ENCODE measurements around the gene TMED10. TPM values are rescaled to one million over a fixed set of nuclear protein-coding genes. Genes with fewer than 3 reads are reported as not detected.
A peak's percentile ranks its signal among the peaks of the same experiment; 100 is the strongest.
"Not testable (repeated sequence)": the region's sequence is repeated elsewhere in the genome, so short reads cannot be mapped to it uniquely, and the experiment has no call there.

TMED10 gene
- total RNA-seq, 1 donor from 2014 or later: 179 TPM

- DNase-seq (ENCODE audit: low spot score): no peak
Observed at GRCh38 chr14:75127903-75128595, 48.4 kb downstream of the TMED10 start.

DNA sequence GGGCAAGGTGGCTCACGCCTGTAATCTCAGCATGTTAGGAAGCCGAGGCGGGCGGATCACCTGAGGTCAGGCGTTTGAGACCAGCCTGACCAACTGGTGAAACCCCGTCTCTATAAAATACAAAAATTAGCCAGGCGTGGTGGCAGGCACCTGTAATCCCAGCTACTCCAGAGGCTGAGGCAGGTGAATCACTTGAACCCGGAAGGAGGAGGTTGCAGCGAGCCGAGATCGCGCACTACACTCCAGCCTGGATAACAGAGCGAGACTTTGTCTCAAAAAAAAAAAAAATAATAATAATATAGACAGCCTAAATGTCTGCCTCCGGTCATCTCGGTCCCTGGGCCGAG lies 49.0 kb downstream of the TMED10 start:
- not testable (repeated sequence) for DNase-seq (ENCODE audit: low spot score)

- DNase-seq (ENCODE audit: low spot score): peak; percentile 94
Observed at GRCh38 chr14:75126679-75127473, 49.5 kb downstream of the TMED10 start, which contains the start of gene NEK9. NEK9 (minus strand) TSS chr14:75127048; CDS start chr14:75126921, 127 bp downstream.

GRCh38 chr14:75126121-75126544 lies 50.3 kb downstream of the TMED10 start:
- no peak for DNase-seq (ENCODE audit: low spot score)

DNA sequence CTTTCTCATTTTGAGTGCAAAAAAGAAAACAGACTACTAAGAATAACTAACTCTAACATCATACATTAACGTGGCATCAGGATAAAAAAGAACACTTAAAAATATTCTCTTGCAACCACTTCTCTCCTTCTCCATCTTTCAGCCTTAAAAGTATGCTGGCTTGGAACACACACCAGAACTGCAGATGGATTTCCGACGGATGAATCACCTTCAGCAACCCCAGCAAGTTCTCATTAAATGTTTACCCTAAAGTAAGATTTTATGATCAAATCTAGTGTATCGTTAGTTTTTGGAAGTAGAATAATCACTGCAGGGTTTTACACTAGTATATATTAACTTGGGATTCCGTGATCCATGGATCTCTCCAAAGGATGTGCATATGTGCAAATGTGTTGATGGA lies 50.8 kb downstream of the TMED10 start:
- peak; percentile 59 for DNase-seq (ENCODE audit: low spot score)

GRCh38 chr14:75123991-75124390 lies 52.4 kb downstream of the TMED10 start:
- DNase-seq (ENCODE audit: low spot score): no peak

DNA sequence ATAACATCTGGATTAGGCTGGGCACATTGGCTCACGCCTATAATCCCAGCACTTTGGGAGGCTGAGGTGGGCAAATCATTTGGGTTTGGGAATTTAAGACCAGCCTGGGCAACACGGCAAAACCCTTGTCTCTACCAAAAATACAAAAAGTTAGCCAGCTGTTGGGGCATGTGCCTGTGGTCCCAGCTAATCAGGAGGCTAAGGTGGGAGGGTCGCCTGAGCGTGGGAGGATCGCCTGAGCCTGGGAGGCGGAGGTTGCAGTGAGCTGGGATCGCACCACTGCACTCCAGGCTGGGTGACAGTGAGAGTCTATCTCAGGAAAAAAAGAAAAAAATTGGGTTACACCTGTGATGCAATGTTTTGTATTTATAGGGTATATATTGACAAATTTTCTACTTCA lies 54.9 kb downstream of the TMED10 start:
- DNase-seq (ENCODE audit: low spot score): no peak

DNA sequence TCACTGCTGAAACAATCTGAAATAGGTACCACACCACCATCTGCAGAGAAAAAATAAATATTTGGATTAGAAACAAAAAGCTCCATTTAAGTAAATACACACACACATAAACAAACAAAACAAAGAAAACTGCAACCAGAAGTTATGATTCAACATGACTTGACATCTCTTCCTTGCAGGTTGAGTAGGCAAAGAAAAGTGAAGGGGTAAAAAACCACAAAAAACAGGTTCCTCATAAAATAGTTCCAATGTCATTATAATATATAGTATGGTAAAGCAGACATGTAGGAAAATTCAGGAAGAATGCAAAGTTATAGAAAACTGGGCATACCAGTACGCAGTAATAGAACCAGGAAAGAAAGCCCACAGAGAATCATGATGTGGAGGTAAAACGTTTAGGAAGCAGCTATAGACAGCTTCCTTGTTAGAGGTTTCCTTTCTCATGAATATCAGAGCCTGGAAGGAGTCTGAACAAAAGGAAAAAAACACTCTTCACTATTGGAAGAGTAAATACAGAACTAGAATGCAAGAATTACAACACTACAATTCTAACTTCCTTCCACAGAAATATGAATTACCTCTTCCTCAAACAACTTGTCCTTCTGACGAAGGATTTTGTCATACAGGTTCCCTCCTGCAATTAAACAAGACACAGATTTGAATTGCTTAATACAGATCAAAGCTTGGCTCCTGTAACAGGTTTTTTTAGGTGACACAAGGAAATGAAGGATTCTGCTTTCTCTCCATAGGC lies 55.7 kb downstream of the TMED10 start:
- DNase-seq (ENCODE audit: low spot score): no peak

GRCh38 chr14:75119056-75119455 lies 57.4 kb downstream of the TMED10 start:
- no peak for DNase-seq (ENCODE audit: low spot score)

GRCh38 chr14:75113932-75114539 lies 62.4 kb downstream of the TMED10 start:
- DNase-seq (ENCODE audit: low spot score): no peak

DNA sequence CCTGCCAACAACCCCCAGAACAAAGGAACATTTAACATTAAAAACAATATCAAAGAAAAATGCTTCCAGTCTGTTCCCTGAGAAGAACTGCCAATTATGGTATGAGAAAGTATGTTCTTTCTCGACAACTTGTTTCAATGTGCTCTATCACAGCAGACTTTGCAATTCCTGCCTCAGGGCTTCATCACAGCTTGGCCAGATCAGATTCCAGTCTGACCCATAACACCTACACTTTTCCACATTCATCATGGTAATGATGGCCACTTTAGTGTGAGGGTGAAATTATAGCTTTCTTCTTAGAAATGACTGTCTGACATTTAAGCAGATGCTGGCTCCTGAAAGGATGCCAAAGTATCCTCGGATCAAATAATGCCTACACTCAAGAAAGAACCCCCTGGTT lies 66.5 kb downstream of the TMED10 start:
- DNase-seq (ENCODE audit: low spot score): no peak

- DNase-seq (ENCODE audit: low spot score): no peak
Observed at GRCh38 chr14:75107186-75107585, 69.2 kb downstream of the TMED10 start.

DNA sequence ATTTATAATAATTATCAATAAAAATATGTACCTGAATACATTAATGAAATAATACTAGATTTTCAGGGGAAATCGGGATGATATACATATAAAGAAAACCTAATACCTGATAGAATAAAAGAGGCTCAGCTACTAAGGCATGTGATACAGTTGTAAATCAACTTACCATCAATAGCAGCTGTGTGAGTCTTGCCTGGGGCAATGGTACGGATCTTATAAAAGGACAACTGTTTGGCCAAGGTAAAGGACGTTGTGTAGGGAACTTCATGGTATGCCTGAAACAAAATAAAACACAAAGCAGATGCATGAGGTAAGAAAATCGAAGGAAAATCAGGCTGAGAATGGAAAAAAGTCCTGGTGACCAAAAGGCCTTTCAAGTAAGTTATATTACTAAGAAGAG lies 74.9 kb downstream of the TMED10 start:
- no peak for DNase-seq (ENCODE audit: low spot score)

DNA sequence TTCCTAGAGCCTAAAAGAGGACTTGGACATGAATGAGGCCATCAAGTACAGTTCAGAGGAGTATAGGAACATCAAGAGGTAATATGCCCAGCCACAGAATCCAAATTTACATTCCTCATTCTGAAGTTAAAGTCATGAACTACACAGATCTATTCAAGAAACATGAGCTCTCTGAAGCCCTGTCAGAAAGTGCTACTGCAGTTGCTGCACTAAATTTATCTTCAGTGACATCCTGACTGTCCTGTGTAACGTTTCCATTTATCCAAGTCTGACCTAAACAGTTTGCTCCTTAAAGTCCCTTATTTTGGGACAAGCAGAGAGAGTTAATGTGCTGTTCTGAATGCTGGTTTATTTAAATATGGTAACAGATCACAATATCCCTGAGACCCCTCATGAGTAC lies 77.7 kb downstream of the TMED10 start:
- no peak for DNase-seq (ENCODE audit: low spot score)

DNA sequence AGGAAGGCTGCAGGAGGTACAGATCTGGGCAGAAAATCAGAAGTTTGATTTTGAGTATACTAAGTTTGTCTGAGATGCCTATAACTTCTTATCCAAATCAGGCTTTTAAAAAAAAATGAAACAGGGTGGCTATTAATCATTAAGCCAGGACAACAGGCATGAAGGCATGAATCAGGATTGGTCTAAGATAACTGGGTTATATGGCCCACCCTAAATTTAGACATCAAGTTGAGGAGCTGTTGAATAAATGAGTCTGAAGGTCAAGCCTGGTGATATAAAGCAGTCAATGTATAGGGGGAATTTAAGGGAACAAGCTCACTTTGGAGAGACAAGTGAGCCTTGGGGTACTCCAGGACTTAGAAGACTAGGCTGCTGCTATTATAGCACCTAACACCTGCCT lies 78.2 kb downstream of the TMED10 start:
- no peak for DNase-seq (ENCODE audit: low spot score)

DNA sequence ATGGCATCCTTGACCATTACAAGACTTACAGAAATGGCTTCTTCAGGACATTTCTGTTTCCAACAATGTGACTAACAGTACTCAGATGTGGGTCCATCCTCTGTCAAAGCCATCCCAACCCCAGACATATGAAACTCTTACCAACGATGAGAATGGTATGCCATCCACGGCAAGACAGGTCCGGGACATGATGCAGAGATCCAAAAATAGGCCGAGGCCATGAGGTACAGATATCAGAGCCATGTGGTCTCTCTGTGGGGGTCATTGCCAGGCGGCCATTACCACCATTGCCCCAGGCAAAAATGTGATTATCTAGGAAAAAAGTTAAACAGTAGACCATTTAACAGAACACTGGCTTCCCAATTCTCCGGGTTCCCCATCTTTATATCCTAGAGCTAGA lies 79.5 kb downstream of the TMED10 start:
- no peak for DNase-seq (ENCODE audit: low spot score)

DNA sequence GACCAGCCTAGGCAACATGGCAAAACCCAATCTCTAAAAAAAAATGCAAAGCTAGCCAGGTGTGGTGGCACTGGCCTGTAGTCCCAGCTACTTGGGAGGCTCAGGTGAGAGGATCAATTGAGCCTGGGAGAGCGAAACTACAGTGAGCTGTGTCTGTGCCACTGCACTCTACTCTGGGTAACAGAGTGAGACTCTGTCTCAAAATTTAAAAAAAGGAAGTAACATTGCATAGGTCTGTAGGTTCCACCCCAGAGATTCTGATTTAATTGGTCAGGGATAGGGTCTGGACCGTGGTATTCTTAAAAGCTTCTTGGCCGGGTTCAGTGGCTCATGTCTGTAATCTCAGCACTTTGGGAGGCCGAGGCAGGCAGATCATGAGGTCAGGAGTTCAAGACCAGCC lies 80.7 kb downstream of the TMED10 start:
- DNase-seq (ENCODE audit: low spot score): no peak

DNA sequence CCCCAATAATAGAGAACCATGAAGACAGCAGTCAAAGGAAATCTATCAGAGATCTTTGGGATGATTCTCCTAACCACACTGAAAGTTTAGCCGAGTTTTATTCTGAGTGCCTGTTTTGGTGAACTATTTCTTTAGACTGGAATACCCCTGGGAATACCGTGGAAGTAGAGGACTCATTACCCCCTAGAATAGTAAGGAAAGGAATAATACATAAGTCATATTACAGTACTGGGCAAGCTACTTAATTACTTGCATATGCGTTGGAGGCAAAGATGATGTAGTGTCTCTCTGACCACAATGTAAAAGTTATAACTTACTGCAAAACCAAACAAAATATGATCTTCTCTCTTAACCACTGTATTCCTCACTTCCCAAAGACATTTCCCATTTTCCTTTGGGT lies 81.5 kb downstream of the TMED10 start:
- DNase-seq (ENCODE audit: low spot score): no peak

- DNase-seq (ENCODE audit: low spot score): no peak
Observed at GRCh38 chr14:75092698-75093097, 83.7 kb downstream of the TMED10 start.

DNA sequence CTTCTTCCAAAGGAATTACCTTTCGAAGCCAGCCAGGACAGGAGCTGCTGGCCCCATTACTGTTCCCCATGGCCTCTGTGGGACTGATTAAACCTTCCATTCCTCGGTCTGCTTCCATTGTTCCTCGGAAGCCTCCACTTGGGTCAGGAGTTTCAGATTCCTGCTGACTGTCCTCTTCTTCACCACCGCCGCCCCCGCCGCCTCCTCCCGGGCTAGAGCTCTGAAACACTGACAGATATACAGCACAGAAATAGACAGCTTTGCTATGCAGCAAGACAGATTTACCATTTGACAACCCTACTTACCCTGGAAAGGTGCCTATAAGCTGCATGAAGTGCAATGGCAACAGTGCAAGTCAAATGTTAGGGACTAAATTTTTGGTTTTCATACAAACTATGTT lies 85.2 kb downstream of the TMED10 start:
- no peak for DNase-seq (ENCODE audit: low spot score)

GRCh38 chr14:75090353-75090752 lies 86.1 kb downstream of the TMED10 start:
- no peak for DNase-seq (ENCODE audit: low spot score)

Data from umbilical cord (tissue), 2 donors.